GM23338 (cell line): ENCODE data around the gene EGFL7. TPM values are rescaled to one million over a fixed set of nuclear protein-coding genes. Genes with fewer than 3 reads are reported as not detected.
A peak's percentile ranks its signal among the peaks of the same experiment; 100 is the strongest.

ENCODE experiments used
- ATAC-seq: fragments of 200-7000 bp; cut with Tn5 transposase; 3 replicates; pipeline ENCODE4 v1.9.1; 2020
- DNase-seq: peaks from one replicate; pipeline ENCODE4 v3.0.0-alpha.2; 2015; ENCODE audit warnings: low spot score
- H2AFZ ChIP-seq: fragments of 200-600 bp; sonication (generic); 2 replicates; pipeline ENCODE4 v1.8.0; 2016; ENCODE audit warnings: antibody characterized with exemption, mild to moderate bottlenecking, moderate library complexity
- H3F3A ChIP-seq: fragments of 200-600 bp; sonication (generic); replicated peaks from 2 replicates; pipeline ENCODE4 v1.8.0; 2017; ENCODE audit warnings: antibody characterized with exemption, mixed run types, low read depth
- H3K27ac ChIP-seq: fragments of 200-600 bp; sonication (generic); 2 replicates; pipeline ENCODE4 v1.6.1; 2016; ENCODE audit warnings: low read depth
- H3K27me3 ChIP-seq: fragments of 200-600 bp; sonication (generic); 2 replicates; pipeline ENCODE4 v1.8.0; 2016; ENCODE audit warnings: mild to moderate bottlenecking, mixed run types, moderate library complexity; ENCODE audit not compliant: insufficient read depth
- H3K36me3 ChIP-seq: fragments of 200-600 bp; sonication (generic); 2 replicates; pipeline ENCODE4 v1.8.0; 2016; ENCODE audit warnings: mild to moderate bottlenecking; ENCODE audit not compliant: insufficient read depth
- H3K4me1 ChIP-seq: fragments of 200-600 bp; sonication (generic); 2 replicates; pipeline ENCODE4 v1.8.0; 2016; ENCODE audit warnings: mild to moderate bottlenecking, moderate library complexity; ENCODE audit not compliant: insufficient read depth
- H3K4me2 ChIP-seq: fragments of 200-600 bp; sonication (generic); 2 replicates; pipeline ENCODE4 v1.7.1; 2017; ENCODE audit warnings: mixed run types
- H3K4me3 ChIP-seq: fragments of 200-600 bp; sonication (generic); 2 replicates; pipeline ENCODE4 v1.6.1; 2016; ENCODE audit warnings: mixed run types
- H3K79me2 ChIP-seq: fragments of 200-600 bp; sonication (generic); replicated peaks from 2 replicates; pipeline ENCODE4 v1.8.0; 2017; ENCODE audit warnings: mild to moderate bottlenecking; ENCODE audit not compliant: insufficient read depth
- H3K9me2 ChIP-seq: fragments of 200-600 bp; sonication (generic); 2 replicates; pipeline ENCODE4 v1.8.0; 2017; ENCODE audit not compliant: insufficient read depth
- H4K20me1 ChIP-seq: fragments of 200-600 bp; sonication (generic); replicated peaks from 2 replicates; pipeline ENCODE4 v1.8.0; 2017; ENCODE audit warnings: mild to moderate bottlenecking; ENCODE audit not compliant: insufficient read depth
- H3K27ac Mint-ChIP-seq: 2 replicates; pipeline ENCODE4 v1.8.0; 2020; ENCODE audit warnings: inconsistent platforms, mild to moderate bottlenecking, moderate library complexity, mixed read lengths
- H3K27me3 Mint-ChIP-seq: 3 replicates; pipeline ENCODE4 v1.8.0; 2022; ENCODE audit warnings: low read depth, mild to moderate bottlenecking, moderate library complexity, mixed read lengths, inconsistent platforms; ENCODE audit not compliant: insufficient read depth, poor library complexity
- H3K36me3 Mint-ChIP-seq: 3 replicates; pipeline ENCODE4 v1.8.0; 2021; ENCODE audit warnings: low read depth, mild to moderate bottlenecking, inconsistent platforms, moderate library complexity, mixed read lengths
- H3K4me1 Mint-ChIP-seq: 3 replicates; pipeline ENCODE4 v1.8.0; 2020; ENCODE audit warnings: mild to moderate bottlenecking, inconsistent platforms, mixed read lengths
- H3K4me3 Mint-ChIP-seq: 3 replicates; pipeline ENCODE4 v1.8.0; 2021; ENCODE audit warnings: moderate library complexity, mild to moderate bottlenecking, inconsistent platforms, mixed read lengths
- H3K9me3 Mint-ChIP-seq: 3 replicates; pipeline ENCODE4 v1.8.0; 2020; ENCODE audit warnings: moderate library complexity, mild to moderate bottlenecking, inconsistent platforms, mixed read lengths
- CTCF ChIP-seq, 2 experiments: fragments of 200-600 bp in 1 of 2; sonication (generic) in 1 of 2; conservative IDR thresholded peaks; 2 replicates each; pipeline versions ENCODE4 v1.5.1 to v1.6.1; 2016 to 2017; ENCODE audit warnings: antibody characterized with exemption in 2 of 2, low read depth in 2 of 2, mild to moderate bottlenecking in 2 of 2, moderate library complexity in 1 of 2
- ETS1 ChIP-seq: IDR thresholded peaks from 2 replicates; pipeline ENCODE4 v1.6.1; 2016; ENCODE audit warnings: antibody characterized with exemption
- EZH2 ChIP-seq: fragments of 200-600 bp; sonication (generic); IDR thresholded peaks from one replicate; pipeline ENCODE4 v1.8.0; 2017; ENCODE audit warnings: antibody characterized with exemption, mild to moderate bottlenecking, low read depth; ENCODE audit not compliant: unreplicated experiment
- REST ChIP-seq: IDR thresholded peaks from one replicate; pipeline ENCODE4 v1.6.1; 2018; ENCODE audit warnings: antibody characterized with exemption; ENCODE audit not compliant: unreplicated experiment
- STAT1 ChIP-seq: IDR thresholded peaks from one replicate; pipeline ENCODE4 v1.6.1; 2016; ENCODE audit warnings: antibody characterized with exemption; ENCODE audit not compliant: unreplicated experiment
- ZNF114 ChIP-seq: fragments of 250-450 bp; sonication (Bioruptor Pico); IDR thresholded peaks from 2 replicates; pipeline ENCODE4 v1.5.0; 2020; ENCODE audit warnings: mild to moderate bottlenecking, moderate library complexity
- ZNF462 ChIP-seq: fragments of 250-450 bp; sonication (Bioruptor Pico); IDR thresholded peaks from 2 replicates; pipeline ENCODE4 v1.5.0; 2020; ENCODE audit warnings: mild to moderate bottlenecking, moderate library complexity
- polyA plus RNA-seq: library from polyadenylated mRNA; unstranded; fragments of >200 nt; fragmentation: Nextera tagmentation; extraction: Ambion mirVana; gene quantifications from 2 replicates; pipeline ENCODE4 v1.2.1, GENCODE V29; 2016
- total RNA-seq: library from RNA; depleted of rRNA; stranded (reverse); fragments of >200 nt; shearing (Covaris generic); gene quantifications from 2 replicates; pipeline ENCODE4 v1.2.3, GENCODE V29; 2014

Gene EGFL7
- total and polyA plus RNA-seq, 2 experiments from 2014 or later, result 44.4 to 60.8 TPM

- H3K4me2 ChIP-seq, result peak overlapping the region; percentile 87
- peak overlapping the region; percentile 92; the same call in 1 of the 2 replicates for H2AFZ ChIP-seq
- Mint-ChIP-seq H3K9me3 (no peaks in the 10 kb centered on the region), H3K4me3 (peak overlapping the region; percentile 61), H3K27me3 (peaks cover 20% of the 10 kb centered on the region), H3K4me1 (peaks cover 10% of the 10 kb centered on the region; the same call in 2 of the 3 replicates), H3K27ac (no peak overlapping the region), H3K36me3 (no peaks in the 10 kb centered on the region)
- no peak for DNase-seq
- no peaks in the 10 kb centered on the region; the same call in 1 of the 2 replicates for H3K4me1 ChIP-seq
- peak; percentile 1; the same call in 2 of the 3 replicates for ATAC-seq
- H3K27ac ChIP-seq, result no peak overlapping the region
- H3F3A ChIP-seq, result 0 out of 2 replicates have a peak, but pooled peaks cover 3% of the 10 kb centered on the region
- H3K27me3 ChIP-seq, result no peaks in the 10 kb centered on the region
- no peaks in the 10 kb centered on the region for H3K36me3 ChIP-seq
- no peak for TF ChIP-seq ZNF114 (CRISPR knock-in tag)
- H3K4me3 ChIP-seq, result peak overlapping the region; percentile 75
- H3K79me2 ChIP-seq, result peaks cover 10% of the 10 kb centered on the region; the same call in 1 of the 2 replicates
- H3K9me2 ChIP-seq, result no peaks in the 10 kb centered on the region
- no peaks in the 10 kb centered on the region for H4K20me1 ChIP-seq
Observed at GRCh38 chr9:136688274-136689107, 25.8 kb downstream of the EGFL7 start.

GRCh38 chr9:136689108-136689460 is 26.4 kb downstream of the EGFL7 start:
- no peak overlapping the region for H3K4me3 ChIP-seq
- H2AFZ ChIP-seq, result no peak overlapping the region
- Mint-ChIP-seq H3K9me3 (no peaks in the 10 kb centered on the region), H3K36me3 (no peaks in the 10 kb centered on the region), H3K27ac (no peak overlapping the region), H3K4me3 (no peak overlapping the region), H3K27me3 (peaks cover 20% of the 10 kb centered on the region), H3K4me1 (peaks cover 10% of the 10 kb centered on the region; the same call in 2 of the 3 replicates)
- H4K20me1 ChIP-seq, result no peaks in the 10 kb centered on the region
- H3F3A ChIP-seq, result 0 out of 2 replicates have a peak, but pooled peaks cover 3% of the 10 kb centered on the region
- H3K36me3 ChIP-seq, result no peaks in the 10 kb centered on the region
- H3K9me2 ChIP-seq, result no peaks in the 10 kb centered on the region
- no peak overlapping the region for H3K27ac ChIP-seq
- ATAC-seq, result no peak
- DNase-seq, result no peak
- H3K79me2 ChIP-seq, result peaks cover 10% of the 10 kb centered on the region; the same call in 1 of the 2 replicates
- no peaks in the 10 kb centered on the region for H3K27me3 ChIP-seq
- no peaks in the 10 kb centered on the region; the same call in 1 of the 2 replicates for H3K4me1 ChIP-seq
- no peak overlapping the region for H3K4me2 ChIP-seq
- TF ChIP-seq CTCF (conservative IDR thresholded peaks at IDR 0.05; ENCODE audit: low read depth in 2 of 2) (no peak), STAT1 (no peak), EZH2 (no peak), REST (no peak), ETS1 (no peak), ZNF462 (CRISPR knock-in tag) (no peak)
